NCI-H226 (cell line): ENCODE data around the gene PRMT7.

ENCODE experiments used
- DNase-seq: peaks from one replicate; pipeline ENCODE4 v3.0.0-alpha.2; 2015

The PRMT7 gene

GRCh38 chr16:68378436-68379415 is 67.9 kb downstream of the PRMT7 start:
- no peak for DNase-seq

- no peak for DNase-seq
Observed at GRCh38 chr16:68379472-68380347, 68.9 kb downstream of the PRMT7 start.

- DNase-seq = no peak
Observed at GRCh38 chr16:68380348-68380670, 69.5 kb downstream of the PRMT7 start.

- DNase-seq = no peak
Observed at GRCh38 chr16:68380676-68381362, 70.0 kb downstream of the PRMT7 start.

- DNase-seq = no peak
Observed at GRCh38 chr16:68381363-68381724, 70.5 kb downstream of the PRMT7 start.

- no peak for DNase-seq
Observed at GRCh38 chr16:68382296-68382718, 71.5 kb downstream of the PRMT7 start.

- no peak for DNase-seq
Observed at GRCh38 chr16:68383858-68384257, 73.0 kb downstream of the PRMT7 start.

GRCh38 chr16:68384288-68385161 is 73.7 kb downstream of the PRMT7 start:
- DNase-seq = no peak

- no peak for DNase-seq
Observed at GRCh38 chr16:68385371-68385770, 74.6 kb downstream of the PRMT7 start.

- no peak for DNase-seq
Observed at GRCh38 chr16:68386628-68387027, 75.8 kb downstream of the PRMT7 start.

- DNase-seq = no peak
Observed at GRCh38 chr16:68387301-68387700, 76.5 kb downstream of the PRMT7 start.

GRCh38 chr16:68388124-68388523 is 77.3 kb downstream of the PRMT7 start:
- DNase-seq = no peak

- DNase-seq = no peak
Observed at GRCh38 chr16:68389006-68389405, 78.2 kb downstream of the PRMT7 start.

- DNase-seq = no peak
Observed at GRCh38 chr16:68389750-68390371, 79.0 kb downstream of the PRMT7 start.

GRCh38 chr16:68393333-68393732 is 82.5 kb downstream of the PRMT7 start:
- DNase-seq = no peak

GRCh38 chr16:68395167-68395786 is 84.5 kb downstream of the PRMT7 start:
- DNase-seq = no peak

- no peak for DNase-seq
Observed at GRCh38 chr16:68395815-68396214, 85.0 kb downstream of the PRMT7 start.

GRCh38 chr16:68396481-68396880 is 85.7 kb downstream of the PRMT7 start:
- DNase-seq = no peak

- no peak for DNase-seq
Observed at GRCh38 chr16:68397710-68398201, 86.9 kb downstream of the PRMT7 start.

- DNase-seq = no peak
Observed at GRCh38 chr16:68399456-68399855, 88.6 kb downstream of the PRMT7 start.
